H54 (cell line): ENCODE measurements around the gene PPP5C.
"Not testable (repeated sequence)": the region's sequence is repeated elsewhere in the genome, so short reads cannot be mapped to it uniquely, and the experiment has no call there.

Experiments
- DNase-seq: peaks from one replicate; pipeline ENCODE4 v3.0.0; 2011; ENCODE audit warnings: low spot score, mixed read lengths; ENCODE audit not compliant: insufficient read length
- FAIRE-seq: peaks from 3 replicates; lab custom pipeline; 2011; peaks lifted over from hg19 to GRCh38; lab: Jason Lieb, UNC
- POLR2A ChIP-seq: IDR thresholded peaks from 2 replicates; pipeline ENCODE4 v1.6.1; 2011; ENCODE audit warnings: low read depth, mild to moderate bottlenecking, low read length

The PPP5C gene

GRCh38 chr19:46426506-46427162 lies 79.7 kb downstream of the PPP5C start:
- DNase-seq: no peak
- no peak for TF ChIP-seq POLR2A
- no peak for FAIRE-seq

GRCh38 chr19:46427518-46428045 lies 80.7 kb downstream of the PPP5C start:
- FAIRE-seq (no peak), DNase-seq (no peak)
- TF ChIP-seq POLR2A: no peak

- DNase-seq: no peak
- no peak for TF ChIP-seq POLR2A
- no peak for FAIRE-seq
Observed at GRCh38 chr19:46428239-46429135, 81.6 kb downstream of the PPP5C start, which contains the start of gene PNMA8C. TSS of gene PNMA8C (minus strand) at chr19:46428936. CDS start at chr19:46428359, 577 bp downstream.

- DNase-seq: no peak
- FAIRE-seq: no peak
Observed at GRCh38 chr19:46429999-46430398, 83.1 kb downstream of the PPP5C start.

GRCh38 chr19:46431824-46432223 lies 84.9 kb downstream of the PPP5C start:
- DNase-seq (no peak), FAIRE-seq (no peak)
- no peak for TF ChIP-seq POLR2A

More at GRCh38 chr19:46429999-46430398, 83.1 kb downstream of the PPP5C start:
- TF ChIP-seq POLR2A: no peak

GRCh38 chr19:46433470-46433869 lies 86.6 kb downstream of the PPP5C start:
- FAIRE-seq, DNase-seq: not testable (repeated sequence)

- no peak for TF ChIP-seq POLR2A
- DNase-seq (no peak), FAIRE-seq (no peak)
Observed at GRCh38 chr19:46435009-46435408, 88.1 kb downstream of the PPP5C start.

- not testable (repeated sequence) for DNase-seq, FAIRE-seq
Observed at GRCh38 chr19:46435689-46436088, 88.8 kb downstream of the PPP5C start.
